Activated CD4-positive, CD25-positive, alpha-beta regulatory T cell (primary cell): ENCODE data around the gene COL25A1.
A peak's percentile ranks its signal among the peaks of the same experiment; 100 is the strongest.

Experiments used
- DNase-seq, 4 experiments: peaks; one replicate each; lab custom pipeline; 2025; lab: John Stamatoyannopoulos, UW

Gene COL25A1

DNA sequence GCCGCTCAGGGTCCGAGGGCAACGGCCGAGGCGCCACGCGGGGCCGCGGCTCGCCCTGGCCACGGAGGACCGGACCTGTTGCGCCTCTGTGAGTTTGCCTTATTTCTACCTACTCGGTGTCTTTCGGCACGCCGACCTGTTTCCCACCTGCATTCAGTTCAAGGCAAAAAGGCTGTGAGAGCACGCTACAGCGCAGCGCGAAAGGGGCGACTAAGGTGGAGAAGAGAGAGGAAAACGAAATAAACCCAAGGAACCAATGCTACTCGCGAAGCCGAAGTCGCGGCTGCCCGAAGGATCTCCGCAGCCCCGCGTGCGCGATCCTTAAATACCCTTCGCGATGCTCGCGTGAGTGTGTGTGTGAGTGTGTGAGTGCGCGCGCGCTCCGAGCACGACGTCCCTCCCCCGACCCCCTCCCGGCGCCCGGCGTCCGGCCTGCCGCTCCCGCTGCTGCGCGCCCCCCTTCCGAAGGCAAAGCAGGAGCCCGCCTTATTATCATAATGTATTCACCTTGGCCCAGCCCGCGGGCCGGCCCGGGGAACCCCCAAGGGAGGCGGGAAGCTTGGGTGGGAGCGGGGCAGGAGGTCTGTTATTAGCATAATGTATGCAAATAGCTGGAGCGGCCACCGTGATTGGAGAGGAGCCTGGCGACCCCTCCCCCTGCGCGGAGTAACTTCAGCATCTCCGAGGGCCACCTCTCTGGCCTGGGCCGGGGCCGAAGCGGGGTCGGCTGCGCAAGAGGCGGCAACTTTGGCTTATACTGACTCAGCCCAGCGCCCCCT is at the start of gene COL25A1:
Gene COL25A1, minus strand, starts transcription at position 298 of the 779 bp plus-strand sequence.
- peak in 2 of 4 experiments; percentile 2 for DNase-seq

DNA sequence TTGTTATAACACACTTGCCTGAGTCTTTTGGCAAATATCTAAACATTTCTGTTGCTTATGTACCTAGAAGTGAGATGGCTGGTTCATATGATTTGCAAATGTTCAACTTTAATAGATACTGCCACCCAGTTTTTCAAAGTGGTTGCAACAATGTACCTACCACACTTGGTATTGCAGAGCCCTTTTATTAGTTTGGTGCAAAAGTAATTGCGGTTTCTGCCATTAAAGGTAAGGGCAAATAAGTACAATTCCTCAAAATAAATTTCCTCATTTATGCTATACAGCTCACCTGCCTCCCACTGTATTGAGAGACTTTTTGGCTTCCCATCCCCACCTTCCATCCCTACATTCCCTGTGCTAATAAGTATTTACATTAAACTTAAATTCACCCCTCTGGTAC is 47.7 kb upstream of the COL25A1 start:
- no peak for DNase-seq

DNA sequence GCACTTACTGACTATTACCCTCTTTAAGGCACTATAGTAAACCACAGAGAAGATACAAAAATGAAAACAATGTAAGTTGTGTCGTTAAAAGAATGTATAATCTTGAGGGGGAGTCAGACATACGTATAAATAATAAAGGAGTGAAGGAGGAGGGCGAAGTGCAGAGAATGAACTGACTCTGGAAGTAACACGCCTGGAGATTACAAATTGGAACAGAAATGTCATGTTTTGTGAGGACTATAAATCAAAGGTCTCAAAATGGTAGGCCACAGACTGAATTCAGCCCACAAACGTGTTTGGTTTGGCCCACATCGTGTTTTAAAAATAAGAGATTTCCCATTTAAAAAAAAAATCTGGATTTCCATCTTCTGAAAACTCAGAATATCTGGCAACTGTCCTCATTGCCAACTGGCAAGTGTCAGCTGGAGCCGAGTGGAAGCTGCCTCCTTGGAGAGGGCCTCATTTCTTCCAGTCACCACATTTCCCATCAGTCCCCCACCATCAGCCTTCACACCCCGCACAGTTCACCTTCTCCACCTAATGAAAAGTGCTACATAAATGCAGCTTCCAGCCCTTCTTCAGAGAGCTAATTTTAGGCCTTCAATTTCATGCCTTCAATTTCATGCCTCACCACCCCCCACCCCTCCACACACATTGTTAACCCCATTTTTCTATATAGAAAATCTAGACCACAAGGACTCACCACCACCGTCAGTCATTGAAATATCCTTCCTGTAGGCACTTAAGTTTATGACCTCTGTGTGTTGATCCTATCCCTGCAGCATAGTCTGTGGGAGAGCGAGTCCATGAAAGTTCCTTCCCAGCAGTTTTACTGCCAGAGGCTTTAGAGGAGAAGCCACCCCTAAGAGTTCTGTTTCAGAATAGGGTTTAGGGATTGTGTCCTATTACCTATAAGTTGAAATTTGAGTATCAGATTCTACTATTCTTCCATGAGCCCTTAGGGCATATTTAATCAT is 32.0 kb upstream of the COL25A1 start:
- no peak for DNase-seq

DNA sequence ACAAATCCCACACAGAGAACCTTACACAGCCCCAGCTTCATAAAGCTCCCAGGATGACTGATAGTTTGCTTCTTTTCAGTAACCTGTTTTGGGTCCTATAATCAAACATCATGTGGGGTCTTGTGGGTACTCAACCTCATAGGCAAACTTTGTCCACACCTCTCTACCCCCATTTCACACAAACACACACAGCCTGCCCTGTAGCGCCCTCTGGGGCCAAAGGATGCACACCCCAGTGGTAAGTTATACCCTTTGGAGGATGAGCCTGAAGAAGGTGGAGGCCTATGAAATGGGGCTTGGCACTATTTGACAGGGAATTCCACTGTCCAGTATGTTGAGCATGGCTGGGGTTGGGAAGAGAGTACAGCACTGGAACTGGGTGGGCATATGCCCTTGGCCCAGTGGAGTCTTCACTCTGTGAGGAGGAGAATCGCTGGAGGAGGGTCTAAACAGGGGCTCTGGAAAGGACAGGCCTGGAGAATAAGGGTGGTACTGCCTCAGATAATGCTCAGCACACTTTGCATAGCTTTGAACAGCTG is 30.5 kb upstream of the COL25A1 start:
- no peak for DNase-seq

DNA sequence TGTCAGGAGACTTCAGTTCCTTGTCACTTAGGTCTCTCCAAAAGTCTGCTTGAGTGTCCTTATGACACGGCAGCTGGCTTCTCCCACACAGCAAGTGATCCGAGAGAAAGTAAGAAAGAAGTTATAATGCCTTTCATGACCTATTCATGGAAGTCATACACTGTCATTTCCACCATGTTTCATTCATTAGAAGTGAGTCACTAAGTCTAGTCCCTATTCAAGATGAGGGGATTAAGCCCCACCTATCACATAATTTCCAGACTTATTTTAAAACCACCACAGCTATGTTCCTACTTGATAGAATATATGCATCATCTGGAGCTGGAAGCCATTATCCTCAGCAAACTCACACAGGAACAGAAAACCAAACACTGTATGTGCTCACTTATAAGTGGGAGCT is 25.2 kb upstream of the COL25A1 start:
- no peak for DNase-seq

DNA sequence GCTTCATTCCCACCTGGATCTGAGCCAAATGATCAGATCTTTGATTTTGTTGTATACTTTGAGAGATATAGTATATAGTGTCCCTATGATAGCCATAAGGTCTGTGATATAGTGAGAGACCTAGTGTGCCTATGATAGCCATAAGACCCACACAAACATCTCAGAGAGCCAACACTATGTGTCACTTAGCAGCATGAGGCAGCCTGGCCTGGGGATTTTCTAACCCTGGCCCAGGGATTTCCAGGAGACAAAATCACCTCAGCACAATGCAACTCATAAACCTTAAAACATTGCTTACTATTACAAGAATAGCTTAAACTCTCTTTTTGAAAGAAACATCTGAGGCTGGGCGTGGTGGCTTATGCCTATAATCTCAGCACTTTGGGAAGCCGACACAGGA is 23.2 kb upstream of the COL25A1 start:
- no peak for DNase-seq

DNA sequence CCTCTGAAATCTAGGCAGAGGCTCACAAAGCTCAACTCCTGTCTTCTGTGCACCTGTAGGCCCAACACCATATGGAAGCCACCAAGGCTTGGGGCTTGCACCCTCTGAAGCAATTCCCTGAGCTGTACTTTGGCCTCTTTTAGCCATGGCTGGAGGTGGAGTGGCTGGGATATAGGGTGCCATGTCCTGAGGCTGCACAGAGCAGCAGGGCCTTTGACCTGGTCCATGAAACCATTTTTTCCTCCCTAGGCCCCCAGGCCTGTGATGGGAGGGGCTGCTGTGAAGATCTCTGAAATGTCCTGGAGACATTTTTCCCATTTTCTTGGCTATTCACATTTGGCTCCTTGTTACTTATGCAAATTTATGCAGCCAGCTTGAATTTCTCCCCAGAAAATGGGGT is 20.9 kb upstream of the COL25A1 start:
- no peak for DNase-seq

DNA sequence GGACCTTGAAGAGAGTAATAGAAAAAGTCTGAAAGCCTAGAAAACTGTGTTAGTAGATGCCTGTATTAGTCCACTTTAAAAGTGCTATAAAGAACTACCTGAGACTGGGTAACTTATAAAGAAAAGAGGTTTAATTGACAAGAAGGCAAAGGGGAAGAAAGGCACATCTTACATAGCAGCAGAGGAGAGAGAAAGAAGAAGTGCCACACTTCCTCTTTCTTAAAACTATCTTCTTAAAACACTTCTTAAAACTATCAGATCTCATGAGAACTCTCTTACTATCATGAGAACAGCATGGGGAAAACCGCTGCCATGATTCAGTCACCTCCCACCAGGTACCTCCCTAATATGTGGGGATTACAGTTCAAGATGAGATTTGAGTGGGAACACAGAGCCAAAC is 18.8 kb upstream of the COL25A1 start:
- no peak for DNase-seq

DNA sequence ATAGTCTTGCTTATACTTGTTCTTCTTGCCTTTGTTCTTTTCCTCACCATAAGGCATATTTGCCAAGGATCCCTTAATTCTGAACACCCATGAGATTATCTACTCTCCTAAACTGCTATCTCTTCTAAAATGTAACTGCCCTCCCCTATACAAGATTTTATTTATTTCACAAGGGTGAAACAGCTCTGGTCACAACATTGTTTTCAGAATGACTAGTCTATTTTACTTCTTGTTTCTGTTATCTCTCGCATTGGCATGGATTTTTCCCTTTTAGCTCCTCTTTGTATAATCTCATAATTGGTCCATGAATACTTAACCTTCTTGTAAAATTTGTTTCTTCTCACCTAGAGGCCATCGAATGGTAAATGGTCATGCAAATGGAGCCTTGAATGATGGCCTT is 17.2 kb upstream of the COL25A1 start:
- DNase-seq: no peak

DNA sequence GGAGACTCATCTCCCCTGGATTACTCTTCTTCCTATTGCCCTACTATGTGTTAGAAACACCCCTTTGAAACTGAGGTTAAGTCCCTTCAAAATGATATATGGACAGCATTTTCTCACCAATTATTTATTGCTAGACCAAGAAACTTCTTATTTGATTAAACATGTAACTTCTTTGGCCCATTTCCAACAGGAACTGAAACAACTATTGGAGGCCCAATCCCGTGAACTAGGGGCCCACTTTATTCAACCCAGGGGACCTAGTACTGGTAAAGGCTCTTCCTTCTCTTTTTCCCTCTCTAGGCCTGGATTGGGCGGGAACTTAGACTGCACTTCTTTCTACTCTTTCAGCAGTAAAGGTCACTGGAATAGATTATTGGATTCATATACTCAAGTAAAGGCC is 16.7 kb upstream of the COL25A1 start:
- no peak for DNase-seq

DNA sequence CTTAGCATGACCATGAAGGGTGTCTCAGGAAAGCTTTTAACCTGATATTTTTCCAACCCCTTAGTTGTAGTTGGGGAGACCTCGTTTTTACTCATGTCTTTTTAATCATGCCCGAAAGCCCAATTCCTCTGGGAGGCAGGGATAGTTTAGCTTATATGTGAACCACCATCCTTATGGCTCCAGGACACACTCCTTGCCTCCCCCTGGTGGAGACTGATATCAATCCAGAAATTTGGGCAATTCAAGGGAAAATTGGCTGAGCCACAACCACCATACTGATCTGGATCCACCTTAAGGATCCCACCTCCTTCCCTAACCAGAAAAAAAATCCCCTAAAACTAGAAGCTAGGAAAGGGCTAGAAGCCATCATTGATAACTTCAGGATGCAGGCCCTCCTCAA is 13.4 kb upstream of the COL25A1 start:
- no peak for DNase-seq

DNA sequence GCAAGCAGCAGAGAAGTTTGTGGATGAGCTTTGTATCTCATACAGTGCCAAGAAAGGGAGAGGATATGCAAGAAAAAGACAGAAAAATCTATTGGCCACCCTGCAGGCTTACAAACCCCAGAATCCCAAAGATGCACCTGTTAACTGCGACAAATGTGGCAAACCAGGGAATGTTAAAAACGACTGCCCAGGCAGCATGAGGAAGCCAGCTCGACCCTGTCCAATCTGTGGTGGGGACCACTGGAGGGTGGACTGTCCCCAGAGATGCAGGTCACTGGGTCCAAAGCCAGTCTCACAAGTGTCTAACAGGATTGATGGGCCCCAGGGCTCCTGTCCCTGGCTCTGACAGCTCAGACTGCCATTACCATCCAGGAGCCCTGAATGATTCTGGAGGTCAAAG is 12.9 kb upstream of the COL25A1 start:
- DNase-seq: no peak

DNA sequence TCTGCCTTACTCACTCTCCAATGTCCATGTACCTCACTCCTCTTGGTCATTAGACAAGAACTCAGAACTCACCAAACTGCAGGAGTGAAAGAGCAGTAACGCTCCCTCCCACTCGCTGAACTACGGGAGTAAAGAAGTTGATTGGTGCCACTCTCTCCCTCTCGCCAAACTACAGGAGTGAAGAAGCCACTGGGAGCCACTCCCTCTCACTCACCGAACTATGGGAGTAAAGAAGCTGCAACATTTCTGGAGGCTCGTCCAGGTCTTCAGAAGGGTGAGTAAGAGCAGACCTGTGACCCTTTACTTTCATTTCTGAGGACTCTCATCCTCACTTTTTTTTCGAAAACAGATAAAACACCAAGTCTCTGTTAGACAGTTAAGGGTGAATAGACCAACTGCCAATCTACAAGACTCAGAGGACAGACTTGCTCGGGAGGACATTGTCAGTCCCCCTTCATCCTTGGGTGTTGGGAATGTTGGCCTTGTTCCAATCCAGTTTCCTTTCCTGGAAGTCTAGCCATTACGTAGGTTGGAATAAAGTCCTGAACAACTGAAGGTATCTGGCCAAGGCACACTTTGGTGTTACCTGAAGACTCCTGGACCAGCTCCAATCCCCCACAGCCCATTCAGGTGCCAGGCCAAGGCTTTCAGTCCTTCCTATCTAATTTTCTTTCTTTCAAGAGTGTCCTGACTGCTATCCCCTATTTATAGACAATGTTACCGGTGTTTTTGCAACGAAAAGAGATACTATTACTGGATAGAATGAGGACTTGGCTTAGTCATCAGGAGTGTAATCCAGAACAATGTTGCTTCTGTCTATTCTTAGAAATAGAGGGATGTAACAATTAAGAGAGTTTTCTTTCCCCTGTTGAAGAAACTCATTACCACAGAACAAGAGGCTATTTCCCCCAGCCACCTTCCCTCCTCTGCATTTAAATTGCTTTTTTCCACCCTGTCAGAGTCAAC is 11.0 kb upstream of the COL25A1 start:
- no peak for DNase-seq

DNA sequence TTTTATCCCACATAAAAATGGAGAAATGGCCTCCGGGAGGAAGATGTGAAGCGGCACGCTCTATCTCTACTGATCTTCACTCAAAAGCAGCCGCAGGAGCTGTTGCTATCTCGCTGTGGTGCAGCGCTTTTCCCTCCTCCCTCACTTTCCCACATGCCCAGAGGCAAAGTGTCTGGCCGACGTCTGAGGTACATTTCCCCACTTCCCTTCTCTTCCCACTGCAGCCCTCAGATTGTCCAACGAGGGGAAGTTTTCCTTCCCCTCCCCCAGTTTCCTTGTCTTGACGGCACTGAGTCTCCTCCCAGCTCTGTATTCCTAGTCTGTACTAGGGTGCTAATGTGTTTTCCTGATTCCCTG is 660 bp upstream of the COL25A1 start:
- DNase-seq: no peak

DNA sequence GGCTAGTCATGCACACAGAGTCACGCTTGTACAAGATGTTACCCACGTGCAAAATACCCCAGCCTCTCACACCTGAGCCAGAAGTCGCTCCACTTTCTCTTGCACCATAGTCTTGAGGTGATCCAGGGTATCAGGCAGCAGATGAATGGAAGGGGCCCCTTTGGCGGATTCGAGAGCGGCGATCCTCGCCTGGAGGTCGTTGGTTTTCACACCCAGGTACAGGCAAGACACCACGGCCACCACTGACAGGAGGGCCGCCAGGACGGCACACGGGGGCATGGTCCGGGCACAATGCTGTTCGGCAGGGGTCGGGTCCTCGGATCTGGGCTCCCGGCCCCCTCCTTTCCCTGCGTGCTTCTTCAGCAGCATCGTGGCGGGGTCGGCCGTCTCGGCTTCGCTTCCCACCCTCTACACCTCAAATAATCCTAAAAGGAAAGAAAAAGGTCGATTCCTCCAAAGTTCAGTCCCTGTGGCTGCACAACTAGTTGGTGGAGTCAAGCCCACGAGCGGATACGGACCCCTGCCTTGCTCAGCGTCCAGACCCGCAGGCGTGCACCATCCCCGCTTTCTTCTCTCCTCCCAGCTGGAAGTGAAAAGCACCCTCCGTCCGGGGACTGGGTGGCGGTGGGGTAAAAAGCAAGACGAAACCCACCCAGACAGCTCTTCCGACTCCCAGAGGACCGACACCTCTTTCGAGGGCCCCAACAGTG is 652 bp downstream of the COL25A1 start:
- peak in 1 of 4 experiments; percentile 1 for DNase-seq

DNA sequence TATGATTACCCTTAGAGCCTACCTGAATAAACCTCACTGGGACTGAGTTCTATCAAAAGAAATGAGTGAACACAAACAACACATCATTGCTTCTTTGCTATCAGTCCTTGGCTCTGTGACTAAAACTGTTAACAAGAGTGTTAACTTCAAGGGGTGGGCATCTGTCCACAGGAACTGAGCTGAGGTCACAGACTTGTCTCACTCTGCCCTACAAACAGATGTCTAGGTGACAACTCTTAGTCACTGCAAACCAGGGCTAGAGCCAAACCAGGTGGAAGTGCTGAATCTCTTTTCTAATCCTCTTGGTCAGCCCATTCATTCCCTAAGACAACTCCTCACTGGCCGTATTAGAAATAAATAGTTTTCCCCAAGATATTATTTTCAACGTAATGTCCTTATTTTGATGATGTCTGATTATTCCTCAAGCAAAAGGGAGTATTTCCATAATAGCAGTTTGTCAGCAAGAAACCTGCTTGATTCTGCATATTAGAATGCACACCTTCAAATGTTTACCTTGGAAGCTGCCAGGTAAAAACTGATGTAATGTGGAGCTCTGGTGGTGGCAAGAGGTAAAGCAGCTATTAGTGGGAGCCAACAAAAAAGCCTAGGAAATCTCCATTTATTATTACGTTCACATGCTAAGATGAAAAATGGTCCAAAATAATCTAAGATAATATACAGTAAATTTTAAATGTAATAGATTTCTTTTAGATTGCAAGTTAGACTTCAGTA is 4.0 kb downstream of the COL25A1 start:
- DNase-seq: no peak

DNA sequence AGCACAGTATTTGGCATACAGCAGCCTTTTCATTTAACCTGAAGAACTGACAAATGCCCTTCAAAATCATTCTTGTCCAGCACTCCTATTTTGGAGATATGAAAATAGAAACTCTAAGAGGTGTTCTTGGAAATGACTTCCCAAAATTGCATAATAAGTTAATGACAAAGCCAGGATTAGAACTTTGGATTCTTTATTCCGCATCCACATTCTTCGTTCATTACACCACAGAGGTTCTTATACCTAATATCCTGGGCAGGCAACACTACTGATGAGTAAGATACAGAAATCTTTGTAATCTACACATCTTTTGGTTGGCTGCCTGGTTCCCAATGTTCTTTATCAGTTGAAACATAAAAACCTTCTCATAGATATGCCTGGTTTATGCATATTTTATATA is 5.9 kb downstream of the COL25A1 start:
- DNase-seq: no peak

DNA sequence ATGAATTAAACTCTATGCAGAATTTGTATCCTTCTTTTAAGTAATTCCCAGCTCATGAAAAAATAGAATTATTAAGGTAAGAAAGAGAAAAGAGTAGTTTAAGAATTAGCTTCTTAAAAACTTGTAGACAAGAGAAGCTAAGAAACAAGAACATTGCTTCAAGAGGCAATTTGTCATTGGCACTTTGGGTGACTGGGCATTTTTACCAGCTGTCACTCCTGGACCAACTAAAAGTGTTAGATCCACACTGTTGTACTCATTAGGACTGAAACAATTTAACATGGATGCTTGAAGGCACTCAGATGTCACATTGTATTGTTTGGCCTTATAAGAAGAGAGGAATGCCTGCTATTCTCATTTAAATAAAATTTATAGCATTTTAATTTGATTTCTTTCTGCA is 7.4 kb downstream of the COL25A1 start:
- DNase-seq: no peak

DNA sequence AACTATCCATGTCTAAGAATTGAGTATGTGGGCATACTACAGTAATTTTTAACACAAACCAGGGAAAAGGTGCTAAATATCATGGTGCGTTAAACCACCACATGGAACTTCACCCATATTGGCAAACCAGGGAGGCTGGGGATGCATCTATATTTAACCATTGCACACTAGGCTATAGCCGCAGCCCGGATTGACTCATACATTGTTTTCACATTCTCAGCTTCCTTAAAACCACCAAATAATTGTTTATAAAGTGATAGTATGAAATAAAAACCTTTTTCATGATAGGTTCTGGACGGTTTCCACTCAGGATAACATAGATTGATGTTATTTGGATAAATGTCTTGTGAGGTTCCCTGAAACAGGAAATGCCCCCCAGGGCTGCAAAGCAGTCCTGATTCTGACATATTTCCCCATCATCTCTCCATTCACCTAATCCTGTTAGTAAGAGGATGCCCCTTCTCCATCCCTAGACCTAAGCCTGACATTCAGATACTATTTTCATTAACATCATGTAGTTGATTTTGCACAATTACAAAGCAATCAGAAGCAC is 7.9 kb downstream of the COL25A1 start:
- no peak for DNase-seq

DNA sequence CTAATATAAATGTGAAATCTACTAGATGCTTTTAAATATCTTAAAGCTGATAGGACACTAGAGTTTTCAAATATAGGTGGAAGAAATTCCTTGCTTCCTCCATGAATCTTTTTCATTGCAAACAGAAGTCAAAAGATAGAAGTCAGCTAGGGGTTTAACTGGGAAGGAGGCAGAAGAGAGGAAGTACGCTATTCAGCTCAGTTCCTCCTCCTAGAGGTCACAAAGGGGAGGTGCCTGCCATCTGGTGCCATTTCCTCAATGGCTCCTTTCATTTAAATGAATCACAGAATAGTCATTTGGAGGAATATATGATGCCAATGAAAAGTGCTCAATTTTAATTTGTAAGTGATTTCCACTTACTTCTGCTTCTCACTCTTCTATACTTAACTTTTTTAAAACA is 8.5 kb downstream of the COL25A1 start:
- DNase-seq: no peak
